M059J (cell line): Measurements from ENCODE around the gene ZNF12. TPM values are rescaled to one million over a fixed set of nuclear protein-coding genes. Genes with fewer than 3 reads are reported as not detected.
"Not testable (repeated sequence)": the region's sequence is repeated elsewhere in the genome, so short reads cannot be mapped to it uniquely, and the experiment has no call there.

ENCODE experiments used
- DNase-seq: peaks from one replicate; pipeline ENCODE4 v3.0.0-alpha.2; 2012; ENCODE audit warnings: low read depth
- total RNA-seq: library from RNA; depleted of rRNA; stranded (reverse); fragments of >200 nt; shearing (Covaris generic); gene quantifications from 2 replicates; pipeline ENCODE4 v1.2.3, GENCODE V29; 2014; rRNA removed

ZNF12 gene
- total RNA-seq: 13.7 and 19.9 TPM in 2 replicates

GRCh38 chr7:6706666-6707407, at the start of gene ZNF12:
Gene ZNF12, minus strand, starts transcription at chr7:6706947. Its CDS starts 1,774 bp downstream, at chr7:6705173.
- DNase-seq: peak; percentile 94

DNA sequence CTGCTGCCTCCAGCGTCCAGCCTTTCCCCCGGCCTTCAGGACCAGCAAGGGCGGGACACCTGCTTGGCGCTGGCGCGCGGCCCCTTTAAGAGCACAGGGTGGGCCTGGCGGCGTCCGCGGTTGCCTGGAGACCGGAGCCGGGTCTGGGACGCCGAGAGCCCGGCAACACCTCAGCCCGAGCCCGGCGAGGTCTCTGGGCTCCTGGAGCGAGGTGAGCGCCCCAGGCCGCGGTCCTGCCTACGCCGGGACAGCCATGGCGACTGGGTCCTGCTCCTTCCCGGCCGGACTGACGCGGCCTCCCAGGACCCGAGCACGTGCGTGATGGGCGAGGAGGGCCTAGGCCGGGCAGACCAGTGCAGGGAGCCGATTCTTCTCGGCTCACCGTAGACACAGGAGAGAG, 47.2 kb upstream of the ZNF12 start, which contains the start of gene RSPH10B2:
TSS of gene RSPH10B2 (plus strand) at position 140 of the 400 bp plus-strand sequence. CDS start 3,575 bp downstream, outside the sequence.
- DNase-seq: not testable (repeated sequence)

GRCh38 chr7:6750173-6750572, 43.4 kb upstream of the ZNF12 start:
- not testable (repeated sequence) for DNase-seq

DNA sequence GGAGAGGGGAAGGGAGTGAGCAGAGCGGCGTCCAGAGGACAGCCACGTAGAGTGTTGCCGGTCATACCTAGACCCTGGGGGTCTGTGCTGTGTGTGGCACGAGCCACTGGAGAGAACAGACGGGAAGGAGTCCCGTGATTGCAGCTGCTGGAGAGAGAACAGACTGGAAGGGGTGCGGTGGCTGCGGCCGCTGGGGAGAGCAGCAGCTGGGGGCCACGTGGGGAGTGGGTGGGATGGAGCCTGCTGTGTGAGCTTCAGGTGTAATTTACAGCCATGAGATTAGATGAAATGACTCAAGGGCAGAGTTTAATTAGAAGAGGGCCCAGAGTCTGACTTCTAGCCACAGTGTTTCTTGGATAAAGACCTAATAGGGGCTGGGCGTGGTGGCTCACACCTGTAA, 42.6 kb upstream of the ZNF12 start:
- DNase-seq: not testable (repeated sequence)

DNA sequence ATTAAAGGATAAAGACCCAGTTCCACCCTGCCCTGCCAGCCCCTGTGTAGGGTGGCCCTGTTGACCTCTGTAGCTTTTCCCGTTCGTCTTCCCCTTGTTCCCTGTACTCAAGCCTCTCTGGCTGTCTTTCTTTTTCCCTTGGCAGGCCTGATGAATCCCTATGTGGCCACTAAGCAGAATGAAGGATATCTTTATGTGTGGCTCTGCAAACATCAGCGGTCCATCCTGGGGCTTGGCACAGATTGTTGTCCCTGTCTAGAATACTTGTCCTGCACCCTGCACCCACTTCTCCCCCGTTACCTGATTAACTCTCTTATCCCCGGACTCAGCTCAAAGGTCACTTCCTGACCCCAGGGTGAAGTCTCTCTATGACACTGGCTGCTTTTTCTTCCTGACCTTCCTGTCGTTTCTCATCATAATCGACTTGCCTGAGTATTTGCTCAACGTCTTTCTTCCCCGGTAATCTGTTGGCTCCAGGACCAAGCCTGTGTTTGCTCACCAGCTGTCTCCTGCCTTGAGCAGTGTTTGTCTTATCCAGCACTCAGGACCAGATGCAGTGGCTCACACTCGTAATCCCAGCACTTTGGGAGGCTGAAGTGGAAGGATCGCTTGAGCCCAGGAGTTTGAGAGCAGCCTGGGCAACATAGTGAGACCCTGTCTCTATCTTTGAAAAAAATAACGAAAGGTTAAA, 37.8 kb upstream of the ZNF12 start:
- DNase-seq: not testable (repeated sequence)

GRCh38 chr7:6738415-6738814, 31.7 kb upstream of the ZNF12 start:
- not testable (repeated sequence) for DNase-seq

GRCh38 chr7:6730343-6730633, 23.5 kb upstream of the ZNF12 start:
- no peak for DNase-seq

DNA sequence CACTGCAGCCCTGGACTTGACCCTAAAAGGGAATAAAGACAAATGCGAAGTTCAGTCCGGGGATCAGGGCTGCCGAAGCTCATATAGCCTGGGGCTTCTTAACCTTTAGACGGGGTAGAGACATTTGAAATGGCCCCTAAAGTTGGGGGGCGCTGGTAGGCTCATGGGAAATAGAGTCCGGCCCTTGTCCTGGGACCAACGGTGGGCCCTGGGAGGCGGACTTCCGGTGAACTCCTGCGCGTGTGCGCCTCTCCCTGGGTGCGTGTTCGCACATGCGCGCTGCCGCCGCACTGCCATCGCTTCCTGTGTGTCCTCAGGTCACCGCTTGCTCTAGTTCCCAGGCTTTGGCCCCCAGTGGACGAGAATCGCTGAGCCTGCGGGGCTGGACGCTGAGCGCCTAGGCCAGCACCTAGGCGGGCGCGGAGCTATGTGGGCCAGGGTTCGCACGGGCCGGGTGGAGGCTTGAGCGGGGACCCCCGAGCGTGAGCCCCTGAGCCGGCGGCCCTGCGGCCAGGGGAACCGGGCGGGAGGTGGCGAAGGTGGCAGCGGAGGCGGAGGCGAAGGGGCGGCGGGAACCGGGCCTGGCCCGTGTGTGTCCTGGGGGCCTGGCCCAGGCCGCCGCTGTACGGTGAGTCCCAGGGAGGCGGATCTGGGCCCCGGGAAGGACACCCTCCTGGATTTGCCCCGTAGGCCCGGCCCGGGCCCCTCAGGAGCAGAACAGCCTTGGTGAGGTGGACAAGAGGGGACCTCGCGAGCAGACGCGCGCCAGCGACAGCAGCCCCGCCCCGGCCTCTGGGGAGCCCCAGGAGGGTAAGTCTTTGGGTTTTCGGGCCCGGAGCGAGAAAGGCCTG, 23.0 kb upstream of the ZNF12 start:
- peak; percentile 92 for DNase-seq

DNA sequence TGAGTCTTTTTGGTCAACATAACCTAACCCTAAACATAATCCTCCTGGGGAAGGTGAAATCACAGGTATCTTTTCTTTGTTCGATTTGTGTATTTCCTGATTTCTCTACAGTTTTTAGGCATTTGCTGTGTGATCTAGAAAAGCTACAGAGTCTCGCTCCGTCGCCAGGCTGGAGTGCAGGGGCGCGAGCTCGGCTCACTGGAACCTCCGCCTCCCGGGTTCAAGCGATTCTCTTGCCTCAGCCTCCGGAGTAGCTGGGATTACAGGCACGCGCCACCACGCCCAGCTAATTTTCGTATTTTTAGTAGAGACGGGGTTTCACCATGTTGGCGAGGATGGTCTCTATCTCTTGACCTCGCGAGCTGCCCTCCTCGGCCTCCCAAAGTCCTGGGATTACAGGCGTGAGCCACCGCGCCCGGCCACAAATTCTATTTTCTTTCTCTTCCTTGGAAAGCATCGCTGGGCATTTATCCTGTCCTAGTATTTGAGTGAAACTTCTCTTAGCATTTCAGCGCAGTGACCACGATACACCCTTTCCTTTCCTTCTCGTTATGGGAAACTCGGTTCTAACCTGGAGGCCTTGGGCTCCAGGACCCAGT, 22.2 kb upstream of the ZNF12 start:
- not testable (repeated sequence) for DNase-seq

- no peak for DNase-seq
Measured at GRCh38 chr7:6727663-6728062, 20.9 kb upstream of the ZNF12 start.

DNA sequence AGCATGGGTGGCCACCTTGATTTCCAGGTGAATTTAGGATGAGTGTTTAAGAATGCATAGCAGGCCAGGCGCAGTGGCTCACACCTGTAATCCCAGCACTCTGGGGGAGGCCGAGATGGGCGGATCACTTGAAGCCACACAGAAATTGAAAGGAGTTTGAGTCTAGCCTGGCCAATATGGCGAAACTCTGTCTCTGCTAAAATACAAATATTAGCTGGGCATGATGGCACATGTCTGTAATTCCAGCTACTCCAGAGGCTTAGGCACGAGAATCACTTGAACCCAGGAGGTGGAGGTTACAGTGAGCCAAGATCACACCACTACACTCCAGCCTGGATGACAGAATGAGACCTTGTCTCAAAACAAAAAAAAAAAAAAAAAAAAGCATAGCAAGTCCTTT, 19.6 kb upstream of the ZNF12 start:
- not testable (repeated sequence) for DNase-seq

- DNase-seq: no peak
Measured at GRCh38 chr7:6725003-6725402, 18.3 kb upstream of the ZNF12 start.

GRCh38 chr7:6724351-6724750, 17.6 kb upstream of the ZNF12 start:
- DNase-seq: not testable (repeated sequence)

GRCh38 chr7:6718124-6718523, 11.4 kb upstream of the ZNF12 start:
- no peak for DNase-seq

DNA sequence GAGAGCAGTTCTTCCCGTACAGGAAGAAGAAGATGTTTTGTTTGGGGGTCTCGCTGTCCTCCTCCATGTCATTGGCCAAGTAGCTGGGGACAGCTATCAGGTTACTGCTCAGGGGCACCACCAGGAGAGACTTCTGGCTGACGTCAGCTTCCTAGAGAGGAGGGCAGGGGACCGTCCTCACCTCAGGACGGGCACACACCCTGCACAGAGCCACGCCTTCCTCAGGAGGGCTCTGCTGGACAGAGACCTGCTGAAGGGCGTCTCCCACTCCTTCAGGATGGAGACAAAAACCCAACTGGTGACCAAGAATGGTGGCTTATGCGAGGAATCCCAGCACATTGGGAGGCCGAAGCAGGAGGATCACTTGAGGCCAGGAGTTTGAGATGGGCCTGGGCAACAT, 9.2 kb upstream of the ZNF12 start:
- DNase-seq: not testable (repeated sequence)

DNA sequence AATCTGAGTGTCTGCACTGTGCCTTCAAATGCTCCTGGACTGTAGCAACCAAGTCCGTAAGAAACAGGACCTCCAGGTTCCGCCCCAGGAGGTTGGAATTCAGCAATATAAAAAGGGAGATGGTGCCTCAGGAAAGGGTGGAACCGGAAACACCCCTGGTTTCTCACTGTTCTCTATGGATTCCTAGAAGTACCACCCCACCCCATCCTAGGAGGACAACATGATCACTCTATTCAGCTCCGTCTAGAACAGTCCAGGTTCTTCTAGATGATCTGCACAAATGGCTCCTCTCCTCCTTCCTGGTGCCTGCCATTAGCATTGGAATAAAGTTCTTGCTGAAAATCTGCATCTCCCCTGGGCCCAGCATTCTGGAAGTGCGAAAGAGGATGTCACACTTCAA, 7.6 kb upstream of the ZNF12 start:
- no peak for DNase-seq

GRCh38 chr7:6709808-6710207, 3.1 kb upstream of the ZNF12 start:
- DNase-seq: no peak

DNA sequence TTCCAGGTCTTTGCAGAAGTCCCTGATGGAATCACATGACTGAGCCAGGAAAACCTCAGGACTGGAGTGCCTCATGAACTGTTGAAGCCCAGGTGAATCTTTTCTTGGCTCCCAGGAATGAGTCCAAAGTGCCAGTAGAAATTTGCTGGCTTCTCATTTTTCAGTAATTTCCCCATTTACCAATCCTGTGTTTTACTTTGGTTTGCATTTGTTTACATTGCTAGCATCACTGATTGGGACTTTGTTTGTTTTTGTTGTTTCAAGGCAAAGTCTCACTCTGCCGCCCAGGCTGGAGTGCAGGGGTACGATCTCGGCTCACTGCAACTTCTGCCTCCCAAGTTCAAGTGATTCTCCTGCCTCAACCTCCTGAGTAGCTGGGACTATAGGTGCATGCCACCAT, 1.6 kb upstream of the ZNF12 start:
- no peak for DNase-seq

GRCh38 chr7:6705959-6706665, 635 bp downstream of the ZNF12 start:
- peak; percentile 43 for DNase-seq

GRCh38 chr7:6701860-6702259, 4.9 kb downstream of the ZNF12 start:
- DNase-seq: no peak

DNA sequence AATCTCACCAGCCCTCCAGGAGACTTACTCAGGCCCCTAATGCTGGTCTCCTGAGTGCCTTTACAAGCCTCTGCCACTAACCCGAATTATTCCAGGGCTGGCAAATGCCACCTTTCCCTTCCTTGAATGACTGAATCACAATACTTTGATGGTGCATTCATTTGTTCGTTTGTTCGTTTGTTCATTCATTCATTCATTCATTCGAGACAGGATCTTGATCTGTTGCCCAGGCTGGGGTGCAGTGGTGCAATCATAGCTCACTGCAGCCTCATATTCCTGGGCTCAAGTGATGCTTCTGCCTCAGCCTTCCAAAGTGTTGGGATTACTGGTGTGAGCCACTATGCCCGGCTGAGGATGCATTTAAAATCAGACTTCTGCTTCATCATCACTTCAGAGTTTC, 6.0 kb downstream of the ZNF12 start:
- DNase-seq: no peak
